ENCODE results near the gene TVP23C. TPM values are rescaled to one million over a fixed set of nuclear protein-coding genes. Genes with fewer than 3 reads are reported as not detected.

The TVP23C gene
- total RNA-seq, 2 experiments from 2014 or later: 8.1 to 8.2 TPM

- no peaks in the 10 kb centered on the region for H3K9me3 Mint-ChIP-seq
- POLR2A ChIA-PET: no interaction called here
- intact Hi-C loops (cut with micrococcal nuclease): no loop called here
- CTCF ChIA-PET: interaction anchor here (1.4 kb wide), 1 partner anchor 26 kb away, joined by 4 read pairs; no protein-coding TSS in a partner anchor
- ATAC-seq: no peak
- TF ChIP-seq CTCF (IDR thresholded peaks at IDR 0.05): no peak
- no peak overlapping the region for H3K27ac Mint-ChIP-seq
- no peak overlapping the region for H3K4me3 Mint-ChIP-seq
- DNase-seq: no peak
- no peaks in the 10 kb centered on the region for H3K27me3 Mint-ChIP-seq
- H3K36me3 Mint-ChIP-seq (ENCODE audit: low read depth): peaks cover 5% of the 10 kb centered on the region
- no peaks in the 10 kb centered on the region for H3K4me1 Mint-ChIP-seq (ENCODE audit: low read depth)
Observed at GRCh38 chr17:15475631-15476354, 87.5 kb downstream of the TVP23C start.

DNA sequence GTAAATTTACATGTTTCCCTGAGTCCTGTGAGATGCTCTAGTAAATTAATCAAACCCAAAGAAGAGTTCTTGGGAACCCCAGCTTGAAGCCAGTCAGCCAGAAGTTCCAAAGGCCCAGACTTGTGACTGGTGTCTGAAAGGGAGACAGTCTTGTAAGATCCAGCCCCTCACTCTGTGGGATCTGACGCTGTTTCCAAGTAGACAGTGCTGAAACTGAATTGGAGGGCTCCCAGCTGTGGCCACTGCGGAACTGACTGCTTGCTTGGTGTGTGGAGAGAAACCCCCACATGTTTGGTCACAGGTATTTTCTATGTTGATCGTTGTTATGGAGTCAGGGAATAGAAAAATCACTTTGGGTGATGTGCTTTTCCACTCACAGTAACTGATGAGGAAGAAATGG is 90.4 kb downstream of the TVP23C start:
- intact Hi-C loops (cut with micrococcal nuclease): no loop called here
- CTCF ChIA-PET: no interaction called here
- no peak for TF ChIP-seq CTCF (IDR thresholded peaks at IDR 0.05)
- DNase-seq (no peak), ATAC-seq (no peak)
- H3K4me3 Mint-ChIP-seq: no peak overlapping the region
- no peaks in the 10 kb centered on the region for H3K4me1 Mint-ChIP-seq (ENCODE audit: low read depth)
- H3K27ac Mint-ChIP-seq: no peak overlapping the region
- no peaks in the 10 kb centered on the region for H3K9me3 Mint-ChIP-seq
- H3K27me3 Mint-ChIP-seq: no peaks in the 10 kb centered on the region
- H3K36me3 Mint-ChIP-seq (ENCODE audit: low read depth): peaks cover 5% of the 10 kb centered on the region
- POLR2A ChIA-PET: no interaction called here

GRCh38 chr17:15470536-15470935 is 92.7 kb downstream of the TVP23C start:
- H3K27ac Mint-ChIP-seq: no peak overlapping the region
- no peaks in the 10 kb centered on the region for H3K9me3 Mint-ChIP-seq
- ChIA-PET POLR2A (interaction anchor here (0.6 kb wide), 1 partner anchor 131 kb away, joined by 3 read pairs; no protein-coding TSS in a partner anchor), CTCF (interaction anchor here (1.2 kb wide), 1 partner anchor 213 kb away, joined by 3 read pairs; no protein-coding TSS in a partner anchor)
- no peaks in the 10 kb centered on the region for H3K27me3 Mint-ChIP-seq
- no peaks in the 10 kb centered on the region for H3K4me1 Mint-ChIP-seq (ENCODE audit: low read depth)
- H3K4me3 Mint-ChIP-seq: no peak overlapping the region
- ATAC-seq: no peak
- intact Hi-C loops (cut with micrococcal nuclease): no loop called here
- DNase-seq: no peak
- peaks cover 5% of the 10 kb centered on the region for H3K36me3 Mint-ChIP-seq (ENCODE audit: low read depth)
- no peak for TF ChIP-seq CTCF (IDR thresholded peaks at IDR 0.05)

DNA sequence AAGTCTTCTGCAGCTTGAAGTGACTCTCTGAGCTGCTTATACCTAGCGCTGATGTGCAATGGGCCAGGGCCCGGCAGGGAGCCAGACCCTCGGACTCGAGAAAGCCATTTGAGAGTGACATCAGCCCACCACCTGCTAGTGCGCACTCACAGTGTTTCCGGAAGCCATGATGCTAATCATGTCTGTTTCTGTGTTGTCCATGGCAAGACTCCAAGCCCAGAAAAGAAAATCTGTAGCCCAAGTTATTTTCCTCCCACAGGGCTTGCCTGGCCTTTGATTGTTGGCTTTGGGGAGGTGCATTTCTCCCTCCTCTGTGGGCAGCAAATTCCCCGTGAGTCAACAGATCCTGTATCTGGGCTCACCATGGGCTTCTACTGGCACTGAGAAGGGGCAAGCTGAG is 94.0 kb downstream of the TVP23C start:
- intact Hi-C loops (cut with micrococcal nuclease): no loop called here
- POLR2A ChIA-PET: no interaction called here
- Mint-ChIP-seq H3K4me3 (no peak overlapping the region), H3K4me1 (ENCODE audit: low read depth) (no peaks in the 10 kb centered on the region), H3K27ac (no peak overlapping the region), H3K36me3 (ENCODE audit: low read depth) (peaks cover under 1% of the 10 kb centered on the region), H3K9me3 (no peaks in the 10 kb centered on the region), H3K27me3 (no peaks in the 10 kb centered on the region)
- no peak for TF ChIP-seq CTCF (IDR thresholded peaks at IDR 0.05)
- DNase-seq (no peak), ATAC-seq (no peak)
- CTCF ChIA-PET: no interaction called here

- Mint-ChIP-seq H3K36me3 (ENCODE audit: low read depth) (no peaks in the 10 kb centered on the region), H3K4me3 (no peak overlapping the region), H3K27ac (no peak overlapping the region), H3K9me3 (no peaks in the 10 kb centered on the region), H3K4me1 (ENCODE audit: low read depth) (no peaks in the 10 kb centered on the region), H3K27me3 (no peaks in the 10 kb centered on the region)
- DNase-seq: no peak
- intact Hi-C loops (cut with micrococcal nuclease): no loop called here
- ChIA-PET CTCF (no interaction called here), POLR2A (no interaction called here)
- ATAC-seq: no peak
- no peak for TF ChIP-seq CTCF (IDR thresholded peaks at IDR 0.05)
Observed at GRCh38 chr17:15468126-15468525, 95.2 kb downstream of the TVP23C start.

Measured in activated CD8-positive, alpha-beta T cell treated with anti-CD3 and anti-CD28 coated beads for 36 hours (primary cell).